ENCODE measurements around the gene OR2M4.

- TF ChIP-seq CTCF (conservative IDR thresholded peaks at IDR 0.05) (no peak), ZFX (IDR thresholded peaks at IDR 0.05) (no peak)
These were observed at the start of gene OR2M4 for GRCh38 chr1:248231117-248231516.

Measured in C4-2B (cell line).